HG03432 (cell line): ENCODE measurements around the gene ALPP.

Source experiments
- ATAC-seq: cut with Tn5 transposase; IDR thresholded peaks from one replicate; pipeline ENCODE4 v1.9.1; 2021; ENCODE audit warnings: mild to moderate bottlenecking, moderate library complexity; ENCODE audit not compliant: unreplicated experiment

ALPP gene

GRCh38 chr2:232340171-232340935 is 38.2 kb upstream of the ALPP start:
- no peak for ATAC-seq

- no peak for ATAC-seq
Measured at GRCh38 chr2:232341061-232341738, 37.4 kb upstream of the ALPP start.

GRCh38 chr2:232341739-232342126 is 36.8 kb upstream of the ALPP start:
- ATAC-seq = no peak

- no peak for ATAC-seq
Measured at GRCh38 chr2:232342635-232343565, 35.7 kb upstream of the ALPP start.

GRCh38 chr2:232343821-232344220 is 34.7 kb upstream of the ALPP start:
- ATAC-seq = no peak

GRCh38 chr2:232345251-232345650 is 33.3 kb upstream of the ALPP start:
- no peak for ATAC-seq

- ATAC-seq = no peak
Measured at GRCh38 chr2:232347369-232347768, 31.2 kb upstream of the ALPP start.

- ATAC-seq = no peak
Measured at GRCh38 chr2:232348936-232349335, 29.6 kb upstream of the ALPP start.

GRCh38 chr2:232349546-232349945 is 29.0 kb upstream of the ALPP start:
- no peak for ATAC-seq

- ATAC-seq = no peak
Measured at GRCh38 chr2:232349946-232350635, 28.5 kb upstream of the ALPP start.

GRCh38 chr2:232350804-232351685 is 27.5 kb upstream of the ALPP start:
- no peak for ATAC-seq

- no peak for ATAC-seq
Measured at GRCh38 chr2:232351686-232352510, 26.7 kb upstream of the ALPP start.

- no peak for ATAC-seq
Measured at GRCh38 chr2:232352511-232353091, 25.9 kb upstream of the ALPP start.

- no peak for ATAC-seq
Measured at GRCh38 chr2:232353096-232353495, 25.5 kb upstream of the ALPP start.

GRCh38 chr2:232353660-232354059 is 24.9 kb upstream of the ALPP start:
- ATAC-seq = no peak

GRCh38 chr2:232354069-232354468 is 24.5 kb upstream of the ALPP start:
- no peak for ATAC-seq

GRCh38 chr2:232361646-232362045 is 16.9 kb upstream of the ALPP start:
- ATAC-seq = no peak

GRCh38 chr2:232362174-232362900 is 16.2 kb upstream of the ALPP start:
- no peak for ATAC-seq
